ENCODE measurements around the gene ZNF497. TPM values are rescaled to one million over a fixed set of nuclear protein-coding genes. Genes with fewer than 3 reads are reported as not detected.
A peak's percentile ranks its signal among the peaks of the same experiment; 100 is the strongest.

Gene ZNF497
- total and polyA plus RNA-seq, 9 of the 15 experiments (the other 6 are each of a cell fraction or from before 2014, with no cell fraction given), result 0.06 to 0.98 (median 0.44) TPM; not detected in 1

GRCh38 chr19:58346961-58347929, 15.3 kb downstream of the ZNF497 start (continued):
- no peak for TF ChIP-seq ID3 (CRISPR knock-in tag; IDR thresholded peaks at IDR 0.05)
- TF ChIP-seq ID3 (tag; IDR thresholded peaks at IDR 0.05), result 0 out of 2 replicates have a peak, but pooled peaks have one; percentile 59
- no peak for TF ChIP-seq XRCC3 (IDR thresholded peaks at IDR 0.05)
- no peak for TF ChIP-seq ESRRB (CRISPR knock-in tag; IDR thresholded peaks at IDR 0.05; ENCODE audit: borderline replicate concordance)
- TF ChIP-seq MCM2 (IDR thresholded peaks at IDR 0.05; ENCODE audit: low read depth), result no peak
- TF ChIP-seq ZNF347 (CRISPR knock-in tag; IDR thresholded peaks at IDR 0.05; ENCODE audit: low read depth), result no peak
- no peak for TF ChIP-seq MBD1 (CRISPR knock-in tag; IDR thresholded peaks at IDR 0.05)
- TF ChIP-seq KLF1 (tag; IDR thresholded peaks at IDR 0.05), result peak; percentile 63; the same call in 1 of the 2 replicates
- TF ChIP-seq POLR2A (conservative IDR thresholded peaks at IDR 0.05), result peak; percentile 44; the same call in 1 of the 2 replicates
- no peak for TF ChIP-seq PKNOX1 (IDR thresholded peaks at IDR 0.05)
- TF ChIP-seq SRF (CRISPR knock-in tag; IDR thresholded peaks at IDR 0.05), result 0 out of 4 replicates have a peak, but pooled peaks of 1 of the 2 experiments have one; percentile 30
- no peak for TF ChIP-seq CHD7 (IDR thresholded peaks at IDR 0.05; ENCODE audit: low read depth, low read length)

Measured in K562 (cell line).